ENCODE results near the gene CRELD2.

The CRELD2 gene

GRCh38 chr22:49963647-49964026 lies 45.2 kb downstream of the CRELD2 start:
- Histone ChIP-seq H3K4me3 (ENCODE audit: low read depth, low read length) (no peak overlapping the region), H3K36me3 (replicated peaks) (peaks cover 20% of the 10 kb centered on the region), H3K27me3 (replicated peaks) (no peaks in the 10 kb centered on the region), H3K27ac (no peak overlapping the region)
- DNase-seq, result no peak
- in situ Hi-C loops (cut with HindIII; ENCODE audit: low pct_ligation_motif_present, low sequenced_read_pairs), result no loop called here
- TF ChIP-seq CTCF (IDR thresholded peaks at IDR 0.05; ENCODE audit: low read depth, low read length, missing control alignments), result no peak

DNA sequence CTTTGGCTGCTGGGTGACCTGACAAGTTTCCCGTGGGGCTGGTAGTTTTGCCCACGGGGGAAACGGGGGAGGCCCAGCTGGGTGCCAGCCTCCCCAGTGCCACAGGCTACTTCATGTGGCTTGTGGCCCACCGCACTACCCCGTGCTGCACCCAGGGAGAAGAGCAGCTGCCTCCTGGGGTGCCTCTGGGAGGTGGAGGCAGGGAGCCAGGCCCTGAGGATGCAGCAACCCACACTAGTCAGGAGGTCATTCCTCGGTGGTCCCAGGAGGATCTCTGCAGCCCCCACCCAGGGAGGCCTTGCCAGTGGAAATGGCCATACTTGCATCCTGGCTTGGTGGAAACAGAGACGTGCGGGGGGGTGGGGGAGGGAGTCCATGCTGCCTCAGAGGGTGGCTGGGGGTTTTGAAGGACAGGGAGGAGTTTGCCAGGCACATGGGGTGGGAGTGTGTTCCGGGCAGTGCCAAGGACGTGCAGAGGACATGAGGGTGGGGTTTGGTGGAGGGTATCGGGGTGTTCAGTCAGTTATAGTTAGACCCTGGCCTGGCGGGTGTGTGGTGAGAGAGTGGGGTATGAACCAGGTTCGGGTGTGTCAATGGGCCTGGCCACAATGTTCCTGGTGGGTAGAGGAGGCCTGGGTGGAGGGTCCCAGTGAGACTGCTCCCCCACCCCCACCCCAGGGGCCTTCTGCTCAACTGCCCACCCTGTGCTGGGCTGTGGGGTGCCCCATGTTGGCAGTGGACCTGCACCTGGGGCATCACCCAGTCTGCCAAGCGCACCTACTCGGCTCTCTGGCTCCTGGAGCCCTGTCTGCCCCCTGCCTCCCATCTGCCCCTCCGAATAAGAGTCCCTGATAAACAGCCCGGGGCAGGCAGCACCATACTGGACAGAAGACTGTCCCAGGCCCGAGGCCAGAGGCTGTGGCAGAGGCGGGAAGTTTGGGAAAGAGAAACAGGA lies 46.0 kb downstream of the CRELD2 start:
- Histone ChIP-seq H3K36me3 (replicated peaks) (peaks cover 20% of the 10 kb centered on the region), H3K4me3 (ENCODE audit: low read depth, low read length) (no peak overlapping the region), H3K27me3 (replicated peaks) (no peaks in the 10 kb centered on the region), H3K27ac (no peak overlapping the region)
- no peak for DNase-seq
- in situ Hi-C loops (cut with HindIII; ENCODE audit: low pct_ligation_motif_present, low sequenced_read_pairs), result no loop called here
- TF ChIP-seq CTCF (IDR thresholded peaks at IDR 0.05; ENCODE audit: low read depth, low read length, missing control alignments), result no peak

- Histone ChIP-seq H3K27ac (no peak overlapping the region), H3K4me3 (ENCODE audit: low read depth, low read length) (no peak overlapping the region), H3K36me3 (replicated peaks) (peaks cover 20% of the 10 kb centered on the region), H3K27me3 (replicated peaks) (no peaks in the 10 kb centered on the region)
- in situ Hi-C loops (cut with HindIII; ENCODE audit: low pct_ligation_motif_present, low sequenced_read_pairs), result no loop called here
- TF ChIP-seq CTCF (IDR thresholded peaks at IDR 0.05; ENCODE audit: low read depth, low read length, missing control alignments), result no peak
- no peak for DNase-seq
Measured at GRCh38 chr22:49965091-49966040, 46.9 kb downstream of the CRELD2 start.

- DNase-seq, result no peak
- no peak for TF ChIP-seq CTCF (IDR thresholded peaks at IDR 0.05; ENCODE audit: low read depth, low read length, missing control alignments)
- Histone ChIP-seq H3K27me3 (replicated peaks) (no peaks in the 10 kb centered on the region), H3K4me3 (ENCODE audit: low read depth, low read length) (no peak overlapping the region), H3K36me3 (replicated peaks) (peaks cover 20% of the 10 kb centered on the region), H3K27ac (no peak overlapping the region)
- in situ Hi-C loops (cut with HindIII; ENCODE audit: low pct_ligation_motif_present, low sequenced_read_pairs), result no loop called here
Measured at GRCh38 chr22:49966041-49966773, 47.8 kb downstream of the CRELD2 start.

All from brain microvascular endothelial cell (primary cell).